Femur (tissue), 1 donor: ENCODE data around the gene GRIN2C.

Source experiments
- DNase-seq: peaks from one replicate; pipeline ENCODE4 v3.0.0-alpha.2; 2017

The GRIN2C gene

GRCh38 chr17:74796211-74796610 lies 63.5 kb downstream of the GRIN2C start:
- DNase-seq, result no peak

DNA sequence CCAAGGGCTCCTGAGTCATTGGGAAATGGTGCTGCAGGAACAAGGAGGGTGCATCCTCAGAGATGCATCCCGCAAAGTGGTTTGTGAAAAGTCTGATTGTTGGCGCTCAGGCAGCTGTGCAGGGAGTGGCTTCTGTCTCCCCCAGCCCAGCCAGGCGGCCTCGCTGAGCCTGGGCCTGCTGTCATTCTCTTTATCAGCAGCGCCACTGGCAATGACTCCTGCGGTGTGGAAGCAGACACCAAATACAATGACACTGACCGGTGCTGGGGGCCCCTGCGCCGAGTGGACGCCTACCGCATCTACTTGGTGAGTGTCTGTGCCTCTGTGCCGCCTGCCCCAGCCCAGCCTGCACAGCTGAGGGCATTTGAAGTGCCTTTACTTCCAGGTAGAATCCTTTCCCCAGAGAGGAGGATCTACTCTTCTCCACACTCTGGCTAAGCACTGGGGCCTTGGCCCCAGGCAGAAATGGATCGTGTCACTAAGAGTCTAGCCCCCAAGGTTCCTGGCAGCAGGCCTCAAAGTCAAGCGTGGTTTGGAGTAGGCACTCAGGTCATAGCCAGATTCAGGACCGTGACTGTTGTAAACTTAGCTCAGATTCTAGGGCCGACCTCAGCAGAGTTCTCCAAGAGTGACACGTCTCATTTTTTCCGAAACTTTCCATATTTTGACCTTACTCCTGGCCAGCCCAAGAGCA lies 64.2 kb downstream of the GRIN2C start:
- DNase-seq, result no peak

GRCh38 chr17:74792586-74793105 lies 67.0 kb downstream of the GRIN2C start:
- DNase-seq, result no peak
